HepG2 (cell line): ENCODE results near the gene KRTAP5-6. TPM values are rescaled to one million over a fixed set of nuclear protein-coding genes. Genes with fewer than 3 reads are reported as not detected.

Source experiments
- CCAR2 ChIP-seq: fragments of 200-400 bp; formaldehyde crosslinking; optimal IDR thresholded peaks from 2 replicates; pipeline ENCODE3; 2018; ENCODE audit warnings: low read depth, mild to moderate bottlenecking, low read length, moderate library complexity
- ELF3 ChIP-seq: IDR thresholded peaks from 2 replicates; pipeline ENCODE4 v1.6.1; 2016; ENCODE audit warnings: missing genetic modification reagents, missing compliant biosample characterization
- FOXO1 ChIP-seq: sonication (generic); formaldehyde crosslinking; IDR thresholded peaks from 2 replicates; pipeline ENCODE4 v1.4.0; 2020; ENCODE audit warnings: missing genetic modification reagents
- POLR2A ChIP-seq, 2 experiments: IDR thresholded peaks; 2 replicates each; pipeline ENCODE4 v1.6.1; 2011; ENCODE audit warnings: low read depth in 2 of 2, low read length in 2 of 2, mild to moderate bottlenecking in 1 of 2, moderate library complexity in 1 of 2; ENCODE audit not compliant: insufficient read depth in 1 of 2
- RARA ChIP-seq: IDR thresholded peaks from 2 replicates; pipeline ENCODE4 v1.6.1; 2016; ENCODE audit warnings: missing genetic modification reagents, missing compliant biosample characterization
- RXRB ChIP-seq: IDR thresholded peaks from 2 replicates; pipeline ENCODE4 v1.6.1; 2016; ENCODE audit warnings: borderline replicate concordance, missing genetic modification reagents, missing compliant biosample characterization
- SNAPC2 ChIP-seq: sonication (generic); formaldehyde crosslinking; IDR thresholded peaks from 2 replicates; pipeline ENCODE4 v1.8.1; 2022; ENCODE audit warnings: mild to moderate bottlenecking, missing genetic modification reagents
- TCF7L2 ChIP-seq: IDR thresholded peaks from 2 replicates; pipeline ENCODE4 v1.6.1; 2011; ENCODE audit warnings: mild to moderate bottlenecking, low read depth, low read length, moderate library complexity
- TEAD3 ChIP-seq: optimal IDR thresholded peaks from 2 replicates; pipeline ENCODE3; 2016; ENCODE audit warnings: borderline replicate concordance
- TOPORS ChIP-seq: sonication (generic); formaldehyde crosslinking; IDR thresholded peaks from 2 replicates; pipeline ENCODE4 v1.8.0; 2023; ENCODE audit warnings: mild to moderate bottlenecking, missing genetic modification reagents
- U2AF1 ChIP-seq: fragments of 200-400 bp; formaldehyde crosslinking; optimal IDR thresholded peaks from 2 replicates; pipeline ENCODE3; 2017; ENCODE audit warnings: mild to moderate bottlenecking, low read depth, low read length
- U2AF2 ChIP-seq: fragments of 200-400 bp; formaldehyde crosslinking; IDR thresholded peaks from 2 replicates; pipeline ENCODE4 v1.6.1; 2017; ENCODE audit warnings: low read depth, mild to moderate bottlenecking, low read length
- ZNF3 ChIP-seq: IDR thresholded peaks from 2 replicates; pipeline ENCODE4 v1.7.0; 2017; ENCODE audit warnings: inconsistent platforms
- polyA plus RNA-seq, 8 experiments: library from polyadenylated mRNA; depleted of rRNA in 3 of 8; stranded (reverse) in 7 of 8; unstranded in 1 of 8; fragments of >200 nt; fragmentation: Illumina TruSeq in 4 of 8; extraction: Trizol in 4 of 8; gene quantifications; 2 replicates each; pipeline versions ENCODE4 v1.2.1 to v1.2.3, GENCODE V29; 2011 to 2016; ENCODE audit warnings: low read depth in 4 of 8, missing spikeins in 1 of 8, mixed read lengths in 1 of 8; ENCODE audit not compliant: insufficient read depth in 1 of 8
- total RNA-seq, 5 experiments: library from RNA; depleted of rRNA; stranded (reverse); fragments of >200 nt; fragmentation: Illumina TruSeq; extraction: Trizol; gene quantifications; 2 replicates each; pipeline ENCODE4 v1.2.3, GENCODE V29; 2016; ENCODE audit warnings: low read depth in 1 of 5
- TF ChIP-seq, protein P1 (sequence below): sonication (generic); formaldehyde crosslinking; IDR thresholded peaks from 2 replicates; pipeline ENCODE4 v1.4.0; 2020; ENCODE audit warnings: missing genetic modification reagents, borderline replicate concordance
- TF ChIP-seq, protein P2 (sequence below): sonication (generic); formaldehyde crosslinking; conservative IDR thresholded peaks from 2 replicates; pipeline ENCODE4 v1.4.0; 2020; ENCODE audit warnings: mild to moderate bottlenecking, missing genetic modification reagents, moderate library complexity
- TF ChIP-seq, protein P3 (sequence below): sonication (generic); formaldehyde crosslinking; IDR thresholded peaks from 2 replicates; pipeline ENCODE4 v1.5.0; 2020; ENCODE audit warnings: mild to moderate bottlenecking, missing genetic modification reagents, borderline replicate concordance
- TF ChIP-seq, protein P4 (sequence below): IDR thresholded peaks from 2 replicates; pipeline ENCODE4 v1.4.0; 2020; ENCODE audit warnings: mild to moderate bottlenecking, missing genetic modification reagents

The KRTAP5-6 gene
- total and polyA plus RNA-seq, 2 of the 13 experiments (the other 11 are each of a cell fraction or from before 2014, with no cell fraction given), result not detected

DNA sequence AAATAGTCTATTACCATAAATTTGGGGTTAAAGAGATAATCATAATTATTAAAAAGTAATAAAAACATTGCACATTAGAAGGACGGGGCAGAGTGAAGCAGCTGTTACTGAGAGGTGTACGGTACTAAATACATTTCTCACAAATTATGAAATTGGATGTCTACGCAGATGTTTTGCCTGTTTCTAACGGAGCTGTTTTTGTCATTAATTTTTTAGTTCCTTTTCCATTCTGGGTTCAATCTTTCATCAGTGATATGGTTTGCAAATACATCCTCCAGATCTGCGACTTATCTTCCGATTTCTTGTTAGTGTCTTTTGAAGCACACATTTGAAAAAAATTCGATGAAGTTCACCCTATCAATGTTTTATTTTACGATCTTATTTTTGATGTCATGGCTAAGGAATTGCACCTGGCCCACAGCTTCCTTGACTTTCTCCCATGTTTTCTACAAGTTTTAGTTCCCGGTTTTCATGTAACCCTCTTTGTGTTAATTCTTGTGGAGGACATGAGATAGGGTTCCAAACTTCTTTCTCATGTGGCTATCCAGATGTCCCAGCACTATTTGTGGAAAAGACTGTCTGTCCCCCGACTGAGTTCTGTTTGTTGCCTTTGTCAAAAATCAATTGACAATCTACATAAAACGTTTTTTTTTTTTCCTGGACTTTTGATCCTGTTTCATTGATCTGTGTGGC lies 21.3 kb upstream of the KRTAP5-6 start (continued):
- peak; percentile 74 for TF ChIP-seq RXRB (CRISPR knock-in tag)
- TF ChIP-seq, protein P1, sequence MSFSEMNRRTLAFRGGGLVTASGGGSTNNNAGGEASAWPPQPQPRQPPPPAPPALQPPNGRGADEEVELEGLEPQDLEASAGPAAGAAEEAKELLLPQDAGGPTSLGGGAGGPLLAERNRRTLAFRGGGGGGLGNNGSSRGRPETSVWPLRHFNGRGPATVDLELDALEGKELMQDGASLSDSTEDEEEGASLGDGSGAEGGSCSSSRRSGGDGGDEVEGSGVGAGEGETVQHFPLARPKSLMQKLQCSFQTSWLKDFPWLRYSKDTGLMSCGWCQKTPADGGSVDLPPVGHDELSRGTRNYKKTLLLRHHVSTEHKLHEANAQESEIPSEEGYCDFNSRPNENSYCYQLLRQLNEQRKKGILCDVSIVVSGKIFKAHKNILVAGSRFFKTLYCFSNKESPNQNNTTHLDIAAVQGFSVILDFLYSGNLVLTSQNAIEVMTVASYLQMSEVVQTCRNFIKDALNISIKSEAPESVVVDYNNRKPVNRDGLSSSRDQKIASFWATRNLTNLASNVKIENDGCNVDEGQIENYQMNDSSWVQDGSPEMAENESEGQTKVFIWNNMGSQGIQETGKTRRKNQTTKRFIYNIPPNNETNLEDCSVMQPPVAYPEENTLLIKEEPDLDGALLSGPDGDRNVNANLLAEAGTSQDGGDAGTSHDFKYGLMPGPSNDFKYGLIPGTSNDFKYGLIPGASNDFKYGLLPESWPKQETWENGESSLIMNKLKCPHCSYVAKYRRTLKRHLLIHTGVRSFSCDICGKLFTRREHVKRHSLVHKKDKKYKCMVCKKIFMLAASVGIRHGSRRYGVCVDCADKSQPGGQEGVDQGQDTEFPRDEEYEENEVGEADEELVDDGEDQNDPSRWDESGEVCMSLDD (CRISPR knock-in tag), result 0 out of 2 replicates have a peak, but pooled peaks have one; percentile 37
- TF ChIP-seq TEAD3 (CRISPR knock-in tag), result peak; percentile 25
- TF ChIP-seq CCAR2, result no peak
- TF ChIP-seq, protein P2, sequence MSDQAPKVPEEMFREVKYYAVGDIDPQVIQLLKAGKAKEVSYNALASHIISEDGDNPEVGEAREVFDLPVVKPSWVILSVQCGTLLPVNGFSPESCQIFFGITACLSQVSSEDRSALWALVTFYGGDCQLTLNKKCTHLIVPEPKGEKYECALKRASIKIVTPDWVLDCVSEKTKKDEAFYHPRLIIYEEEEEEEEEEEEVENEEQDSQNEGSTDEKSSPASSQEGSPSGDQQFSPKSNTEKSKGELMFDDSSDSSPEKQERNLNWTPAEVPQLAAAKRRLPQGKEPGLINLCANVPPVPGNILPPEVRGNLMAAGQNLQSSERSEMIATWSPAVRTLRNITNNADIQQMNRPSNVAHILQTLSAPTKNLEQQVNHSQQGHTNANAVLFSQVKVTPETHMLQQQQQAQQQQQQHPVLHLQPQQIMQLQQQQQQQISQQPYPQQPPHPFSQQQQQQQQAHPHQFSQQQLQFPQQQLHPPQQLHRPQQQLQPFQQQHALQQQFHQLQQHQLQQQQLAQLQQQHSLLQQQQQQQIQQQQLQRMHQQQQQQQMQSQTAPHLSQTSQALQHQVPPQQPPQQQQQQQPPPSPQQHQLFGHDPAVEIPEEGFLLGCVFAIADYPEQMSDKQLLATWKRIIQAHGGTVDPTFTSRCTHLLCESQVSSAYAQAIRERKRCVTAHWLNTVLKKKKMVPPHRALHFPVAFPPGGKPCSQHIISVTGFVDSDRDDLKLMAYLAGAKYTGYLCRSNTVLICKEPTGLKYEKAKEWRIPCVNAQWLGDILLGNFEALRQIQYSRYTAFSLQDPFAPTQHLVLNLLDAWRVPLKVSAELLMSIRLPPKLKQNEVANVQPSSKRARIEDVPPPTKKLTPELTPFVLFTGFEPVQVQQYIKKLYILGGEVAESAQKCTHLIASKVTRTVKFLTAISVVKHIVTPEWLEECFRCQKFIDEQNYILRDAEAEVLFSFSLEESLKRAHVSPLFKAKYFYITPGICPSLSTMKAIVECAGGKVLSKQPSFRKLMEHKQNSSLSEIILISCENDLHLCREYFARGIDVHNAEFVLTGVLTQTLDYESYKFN, result peak; percentile 86
- TF ChIP-seq U2AF1, result no peak
- peak; percentile 52; the same call in 1 of the 2 replicates for TF ChIP-seq SNAPC2 (CRISPR knock-in tag)
- TF ChIP-seq FOXO1 (CRISPR knock-in tag), result peak; percentile 70; the same call in 1 of the 2 replicates
- TF ChIP-seq ELF3 (CRISPR knock-in tag), result 0 out of 2 replicates have a peak, but pooled peaks have one; percentile 41
- TF ChIP-seq, protein P3, sequence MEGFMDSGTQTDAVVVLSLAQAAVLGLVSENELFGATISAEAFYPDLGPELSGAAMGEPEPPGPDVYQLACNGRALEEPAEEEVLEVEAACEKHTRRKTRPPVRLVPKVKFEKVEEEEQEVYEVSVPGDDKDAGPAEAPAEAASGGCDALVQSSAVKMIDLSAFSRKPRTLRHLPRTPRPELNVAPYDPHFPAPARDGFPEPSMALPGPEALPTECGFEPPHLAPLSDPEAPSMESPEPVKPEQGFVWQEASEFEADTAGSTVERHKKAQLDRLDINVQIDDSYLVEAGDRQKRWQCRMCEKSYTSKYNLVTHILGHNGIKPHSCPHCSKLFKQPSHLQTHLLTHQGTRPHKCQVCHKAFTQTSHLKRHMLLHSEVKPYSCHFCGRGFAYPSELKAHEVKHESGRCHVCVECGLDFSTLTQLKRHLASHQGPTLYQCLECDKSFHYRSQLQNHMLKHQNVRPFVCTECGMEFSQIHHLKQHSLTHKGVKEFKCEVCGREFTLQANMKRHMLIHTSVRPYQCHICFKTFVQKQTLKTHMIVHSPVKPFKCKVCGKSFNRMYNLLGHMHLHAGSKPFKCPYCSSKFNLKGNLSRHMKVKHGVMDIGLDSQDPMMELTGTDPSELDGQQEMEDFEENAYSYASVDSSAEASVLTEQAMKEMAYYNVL (CRISPR knock-in tag), result peak; percentile 72; the same call in 1 of the 2 replicates
- TF ChIP-seq ZNF3 (CRISPR knock-in tag), result no peak
- TF ChIP-seq U2AF2, result no peak
- TF ChIP-seq, protein P4, sequence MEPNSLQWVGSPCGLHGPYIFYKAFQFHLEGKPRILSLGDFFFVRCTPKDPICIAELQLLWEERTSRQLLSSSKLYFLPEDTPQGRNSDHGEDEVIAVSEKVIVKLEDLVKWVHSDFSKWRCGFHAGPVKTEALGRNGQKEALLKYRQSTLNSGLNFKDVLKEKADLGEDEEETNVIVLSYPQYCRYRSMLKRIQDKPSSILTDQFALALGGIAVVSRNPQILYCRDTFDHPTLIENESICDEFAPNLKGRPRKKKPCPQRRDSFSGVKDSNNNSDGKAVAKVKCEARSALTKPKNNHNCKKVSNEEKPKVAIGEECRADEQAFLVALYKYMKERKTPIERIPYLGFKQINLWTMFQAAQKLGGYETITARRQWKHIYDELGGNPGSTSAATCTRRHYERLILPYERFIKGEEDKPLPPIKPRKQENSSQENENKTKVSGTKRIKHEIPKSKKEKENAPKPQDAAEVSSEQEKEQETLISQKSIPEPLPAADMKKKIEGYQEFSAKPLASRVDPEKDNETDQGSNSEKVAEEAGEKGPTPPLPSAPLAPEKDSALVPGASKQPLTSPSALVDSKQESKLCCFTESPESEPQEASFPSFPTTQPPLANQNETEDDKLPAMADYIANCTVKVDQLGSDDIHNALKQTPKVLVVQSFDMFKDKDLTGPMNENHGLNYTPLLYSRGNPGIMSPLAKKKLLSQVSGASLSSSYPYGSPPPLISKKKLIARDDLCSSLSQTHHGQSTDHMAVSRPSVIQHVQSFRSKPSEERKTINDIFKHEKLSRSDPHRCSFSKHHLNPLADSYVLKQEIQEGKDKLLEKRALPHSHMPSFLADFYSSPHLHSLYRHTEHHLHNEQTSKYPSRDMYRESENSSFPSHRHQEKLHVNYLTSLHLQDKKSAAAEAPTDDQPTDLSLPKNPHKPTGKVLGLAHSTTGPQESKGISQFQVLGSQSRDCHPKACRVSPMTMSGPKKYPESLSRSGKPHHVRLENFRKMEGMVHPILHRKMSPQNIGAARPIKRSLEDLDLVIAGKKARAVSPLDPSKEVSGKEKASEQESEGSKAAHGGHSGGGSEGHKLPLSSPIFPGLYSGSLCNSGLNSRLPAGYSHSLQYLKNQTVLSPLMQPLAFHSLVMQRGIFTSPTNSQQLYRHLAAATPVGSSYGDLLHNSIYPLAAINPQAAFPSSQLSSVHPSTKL (CRISPR knock-in tag), result peak; percentile 63
- peak; percentile 69; the same call in 1 of the 2 replicates for TF ChIP-seq RARA (CRISPR knock-in tag)
- peak; percentile 17; the same call in 1 of the 2 replicates for TF ChIP-seq TCF7L2
- TF ChIP-seq TOPORS (CRISPR knock-in tag), result 0 out of 2 replicates have a peak, but pooled peaks have one; percentile 53
- peak in 1 of 2 experiments; percentile 42; a peak in 1 of 4 replicates for TF ChIP-seq POLR2A (IDR thresholded peaks at IDR 0.05; ENCODE audit: insufficient read depth in 1 of 2, low read depth in 2 of 2, low read length in 2 of 2)
